PFSK-1 (cell line): ENCODE measurements around the gene BCAT1.

Experiments used
- FOXP2 ChIP-seq: optimal IDR thresholded peaks from 2 replicates; pipeline ENCODE3; 2011; ENCODE audit warnings: borderline replicate concordance, control low read depth, inconsistent platforms; ENCODE audit not compliant: insufficient read depth; ENCODE audit errors: extremely low read length, extremely low read depth
- POLR2AphosphoS5 ChIP-seq: IDR thresholded peaks from 2 replicates; pipeline ENCODE4 v1.6.1; 2012; ENCODE audit warnings: low read depth, mild to moderate bottlenecking, control low read depth, low read length, moderate library complexity
- REST ChIP-seq, 2 experiments: IDR thresholded peaks; 2 replicates each; pipeline versions ENCODE4 v1.6.1 to v1.8.0; 2011 to 2012; ENCODE audit warnings: low read depth in 2 of 2, low read length in 2 of 2, control low read depth in 1 of 2, inconsistent platforms in 1 of 2, mild to moderate bottlenecking in 1 of 2, moderate library complexity in 1 of 2; ENCODE audit not compliant: insufficient read depth in 1 of 2
- SIN3A ChIP-seq: IDR thresholded peaks from 2 replicates; pipeline ENCODE4 v1.6.1; 2012; ENCODE audit warnings: mild to moderate bottlenecking, low read length, moderate library complexity, borderline replicate concordance; ENCODE audit not compliant: insufficient read depth
- TAF1 ChIP-seq: IDR thresholded peaks from 2 replicates; pipeline ENCODE4 v1.6.1; 2012; ENCODE audit warnings: low read length, control low read depth, borderline replicate concordance; ENCODE audit not compliant: insufficient read depth

DNA sequence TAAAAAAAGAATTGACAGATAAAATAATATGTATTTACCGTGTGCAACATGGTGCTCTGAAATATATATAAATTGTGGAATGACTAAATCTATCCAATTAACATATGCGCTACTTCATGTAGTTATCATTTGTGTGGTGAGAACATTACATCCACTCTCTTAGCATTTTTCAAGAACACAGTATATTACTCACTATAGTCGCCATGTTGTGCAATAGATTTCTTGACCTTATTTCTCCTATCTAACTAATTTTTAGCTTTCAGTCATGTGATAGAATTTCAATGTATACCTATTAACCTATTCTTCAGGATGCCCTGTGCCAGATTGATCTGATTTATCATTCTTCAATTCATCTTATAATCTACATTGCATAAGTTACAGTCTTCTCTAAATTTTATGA, 178.6 kb downstream of the BCAT1 start:
- TF ChIP-seq SIN3A: no peak
- no peak for TF ChIP-seq REST (IDR thresholded peaks at IDR 0.05; ENCODE audit: insufficient read depth in 1 of 2, low read depth in 2 of 2, low read length in 2 of 2)
- TF ChIP-seq POLR2AphosphoS5: no peak
- no peak for TF ChIP-seq TAF1
- TF ChIP-seq FOXP2: no peak
